ENCODE data around the gene ABCB1. TPM values are rescaled to one million over a fixed set of nuclear protein-coding genes. Genes with fewer than 3 reads are reported as not detected.

ABCB1 gene
- total and polyA plus RNA-seq, 2 of the 13 experiments (the other 11 are each of a cell fraction or from before 2014, with no cell fraction given): 42.8 to 52.6 TPM

GRCh38 chr7:87548123-87548919, 52.4 kb downstream of the ABCB1 start (continued):
- no peak for TF ChIP-seq PHF20 (CRISPR knock-in tag; IDR thresholded peaks at IDR 0.05)
- no peak for TF ChIP-seq BCL3 (CRISPR knock-in tag; IDR thresholded peaks at IDR 0.05)
- TF ChIP-seq ZNF550 (CRISPR knock-in tag; IDR thresholded peaks at IDR 0.05; ENCODE audit: borderline replicate concordance): no peak
- TF ChIP-seq ZNF296 (CRISPR knock-in tag; conservative IDR thresholded peaks at IDR 0.05): no peak
- TF ChIP-seq ZNF280B (CRISPR knock-in tag; IDR thresholded peaks at IDR 0.05; ENCODE audit: borderline replicate concordance): no peak
- TF ChIP-seq ZNF619 (CRISPR knock-in tag; IDR thresholded peaks at IDR 0.05): no peak
- TF ChIP-seq ZNF207 (IDR thresholded peaks at IDR 0.05; ENCODE audit: borderline replicate concordance): no peak
- TF ChIP-seq LRRFIP1 (CRISPR knock-in tag; conservative IDR thresholded peaks at IDR 0.05): no peak
- TF ChIP-seq ATF3 (CRISPR knock-in tag; IDR thresholded peaks at IDR 0.05): peak; percentile 91
- TF ChIP-seq SCMH1 (CRISPR knock-in tag; IDR thresholded peaks at IDR 0.05; ENCODE audit: borderline replicate concordance): no peak
- no peak for TF ChIP-seq ZBTB37 (CRISPR knock-in tag; IDR thresholded peaks at IDR 0.05)
- TF ChIP-seq HNRNPL (IDR thresholded peaks at IDR 0.05; ENCODE audit: low read depth, low read length): no peak
- no peak for TF ChIP-seq ZNF280D (CRISPR knock-in tag; IDR thresholded peaks at IDR 0.05)
- TF ChIP-seq ETS1 (CRISPR knock-in tag; IDR thresholded peaks at IDR 0.05): no peak
- TF ChIP-seq NAIF1 (CRISPR knock-in tag; IDR thresholded peaks at IDR 0.05; ENCODE audit: borderline replicate concordance): no peak
- TF ChIP-seq SP140L (CRISPR knock-in tag; IDR thresholded peaks at IDR 0.05; ENCODE audit: borderline replicate concordance): no peak
- no peak for TF ChIP-seq KDM6A (CRISPR knock-in tag; IDR thresholded peaks at IDR 0.05; ENCODE audit: low read depth)
